ENCODE measurements around the gene ZNF692. TPM values are rescaled to one million over a fixed set of nuclear protein-coding genes. Genes with fewer than 3 reads are reported as not detected.

Gene ZNF692
- total RNA-seq, 1 donor from 2014 or later = 37.8 TPM

DNA sequence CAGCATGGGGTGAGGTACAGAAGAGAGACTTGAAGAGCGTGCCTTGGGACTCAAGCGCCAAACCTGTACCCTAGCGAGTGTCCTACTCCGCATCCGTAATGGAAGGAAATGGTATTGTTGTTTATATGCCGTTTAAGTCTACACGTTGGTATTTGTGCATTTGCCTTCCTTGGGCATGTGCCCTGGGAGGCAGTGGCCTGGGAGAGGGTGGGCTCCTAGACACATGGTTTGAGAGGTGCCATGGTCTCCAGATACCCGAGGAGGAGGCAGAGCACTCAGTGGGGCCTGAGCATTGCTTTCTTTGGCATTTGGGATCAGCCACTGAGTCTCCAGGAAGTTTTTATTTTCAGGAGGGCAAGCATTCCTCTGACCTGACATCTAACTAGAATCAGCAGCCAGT is 14.4 kb downstream of the ZNF692 start:
- no peak overlapping the region for H3K9ac ChIP-seq
- no peak overlapping the region for H2AFZ ChIP-seq (replicated peaks)
- no peak for DNase-seq (ENCODE audit: low spot score)
- H3K4me3 Mint-ChIP-seq = no peak overlapping the region
- H3K27ac Mint-ChIP-seq = no peak overlapping the region
- H3K27me3 Mint-ChIP-seq (ENCODE audit: insufficient read depth, low read depth) = no peaks in the 10 kb centered on the region
- no peaks in the 10 kb centered on the region for H3K27me3 ChIP-seq
- TF ChIP-seq EZH2phosphoT487 (IDR thresholded peaks at IDR 0.05) (no peak), CTCF (IDR thresholded peaks at IDR 0.05) (no peak), EZH2 (IDR thresholded peaks at IDR 0.05) (no peak)
- peaks cover 46% of the 10 kb centered on the region for H3K79me2 ChIP-seq (ENCODE audit: low read depth)
- H3K36me3 Mint-ChIP-seq = peaks cover 11% of the 10 kb centered on the region
- H3K9me3 Mint-ChIP-seq = no peaks in the 10 kb centered on the region
- no peaks in the 10 kb centered on the region for H3K9me3 ChIP-seq (ENCODE audit: low read depth)
- H3F3A ChIP-seq (ENCODE audit: low read depth) = peaks cover under 1% of the 10 kb centered on the region
- H3K27ac ChIP-seq = no peak overlapping the region
- H3K36me3 ChIP-seq = no peaks in the 10 kb centered on the region
- peaks cover 30% of the 10 kb centered on the region for H4K20me1 ChIP-seq (ENCODE audit: low read depth)
- H3K4me3 ChIP-seq = no peak overlapping the region
- no peak overlapping the region for H3K4me2 ChIP-seq
- peaks cover under 1% of the 10 kb centered on the region for H3K4me1 ChIP-seq
- H3K4me1 Mint-ChIP-seq = peaks cover 16% of the 10 kb centered on the region

DNA sequence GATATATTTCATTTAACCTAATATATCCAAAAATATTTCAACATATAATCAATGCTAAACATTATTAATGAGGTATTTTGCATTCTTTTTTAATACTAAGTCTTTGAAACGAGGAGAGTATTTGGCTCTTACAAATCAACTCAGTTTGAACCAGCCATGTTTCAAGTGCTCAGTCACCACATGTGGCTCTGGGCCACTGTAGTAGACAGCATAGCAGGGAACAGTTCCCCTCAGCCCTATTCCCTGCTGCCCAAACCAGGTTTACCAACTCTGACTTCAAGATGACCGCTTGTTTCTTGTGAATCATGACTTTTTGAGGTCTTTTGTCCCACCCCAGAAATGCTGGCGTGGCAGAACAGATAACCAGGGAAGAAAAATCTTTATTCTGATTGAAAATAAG is 15.2 kb downstream of the ZNF692 start:
- Mint-ChIP-seq H3K27me3 (ENCODE audit: insufficient read depth, low read depth) (no peaks in the 10 kb centered on the region), H3K4me3 (no peak overlapping the region), H3K9me3 (no peaks in the 10 kb centered on the region), H3K4me1 (peaks cover 22% of the 10 kb centered on the region), H3K27ac (no peak overlapping the region), H3K36me3 (peaks cover 6% of the 10 kb centered on the region)
- Histone ChIP-seq H2AFZ (replicated peaks) (no peak overlapping the region), H3K4me3 (no peak overlapping the region), H3F3A (ENCODE audit: low read depth) (peaks cover 8% of the 10 kb centered on the region), H3K4me1 (peaks cover 5% of the 10 kb centered on the region), H3K27ac (no peak overlapping the region), H3K4me2 (no peak overlapping the region), H3K9ac (no peak overlapping the region), H3K9me3 (ENCODE audit: low read depth) (no peaks in the 10 kb centered on the region), H3K27me3 (no peaks in the 10 kb centered on the region), H4K20me1 (ENCODE audit: low read depth) (peaks cover 30% of the 10 kb centered on the region), H3K79me2 (ENCODE audit: low read depth) (peaks cover 49% of the 10 kb centered on the region), H3K36me3 (no peaks in the 10 kb centered on the region)
- DNase-seq (ENCODE audit: low spot score) = no peak
- TF ChIP-seq CTCF (IDR thresholded peaks at IDR 0.05) (no peak), EZH2phosphoT487 (IDR thresholded peaks at IDR 0.05) (no peak), EZH2 (IDR thresholded peaks at IDR 0.05) (no peak)

DNA sequence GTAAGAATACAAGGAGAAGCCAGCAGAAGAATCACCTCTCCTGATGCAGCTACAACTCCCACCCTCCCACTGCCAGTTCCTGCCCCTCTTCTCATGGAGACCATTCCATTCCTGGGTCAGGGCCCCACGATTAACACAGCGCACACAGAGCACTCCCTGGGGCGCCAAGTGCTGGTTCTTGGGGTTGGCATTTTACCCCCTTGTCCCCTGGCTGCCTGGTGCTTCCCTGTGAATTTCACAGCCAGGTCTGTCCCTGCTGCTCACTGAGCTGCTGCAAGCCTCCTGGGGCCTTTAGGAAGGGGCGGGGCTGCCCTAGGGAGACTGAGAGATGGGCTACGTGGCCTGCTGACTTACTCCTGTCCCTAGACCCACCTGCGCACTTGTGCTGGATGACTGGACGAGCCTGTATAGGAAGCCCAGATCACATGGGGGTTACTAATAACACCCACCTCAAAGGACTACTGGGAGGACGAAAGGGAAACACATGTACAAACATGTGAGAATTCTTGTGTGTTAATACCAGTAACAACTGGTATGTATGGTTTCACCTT is 16.0 kb downstream of the ZNF692 start:
- TF ChIP-seq CTCF (IDR thresholded peaks at IDR 0.05) (no peak), EZH2 (IDR thresholded peaks at IDR 0.05) (no peak), EZH2phosphoT487 (IDR thresholded peaks at IDR 0.05) (no peak)
- peaks cover 14% of the 10 kb centered on the region for H3F3A ChIP-seq (ENCODE audit: low read depth)
- no peak overlapping the region for H3K4me2 ChIP-seq
- H3K36me3 ChIP-seq = no peaks in the 10 kb centered on the region
- peaks cover 5% of the 10 kb centered on the region for H3K36me3 Mint-ChIP-seq
- H3K9ac ChIP-seq = no peak overlapping the region
- no peak for DNase-seq (ENCODE audit: low spot score)
- no peak overlapping the region for H3K27ac ChIP-seq
- H2AFZ ChIP-seq (replicated peaks) = no peak overlapping the region
- peaks cover 5% of the 10 kb centered on the region for H3K4me1 ChIP-seq
- H3K9me3 Mint-ChIP-seq = no peaks in the 10 kb centered on the region
- H3K4me3 Mint-ChIP-seq = no peak overlapping the region
- H3K79me2 ChIP-seq (ENCODE audit: low read depth) = peaks cover 49% of the 10 kb centered on the region
- H3K27ac Mint-ChIP-seq = no peak overlapping the region
- H4K20me1 ChIP-seq (ENCODE audit: low read depth) = peaks cover 30% of the 10 kb centered on the region
- no peaks in the 10 kb centered on the region for H3K9me3 ChIP-seq (ENCODE audit: low read depth)
- H3K27me3 ChIP-seq = no peaks in the 10 kb centered on the region
- H3K4me3 ChIP-seq = no peak overlapping the region
- peaks cover 22% of the 10 kb centered on the region for H3K4me1 Mint-ChIP-seq
- H3K27me3 Mint-ChIP-seq (ENCODE audit: insufficient read depth, low read depth) = no peaks in the 10 kb centered on the region

Data from neural progenitor cell (in vitro differentiated cells).